Measurements from ENCODE around the gene NXNL1.
"Not testable (repeated sequence)": the region's sequence is repeated elsewhere in the genome, so short reads cannot be mapped to it uniquely, and the experiment has no call there.

NXNL1 gene, protein sequence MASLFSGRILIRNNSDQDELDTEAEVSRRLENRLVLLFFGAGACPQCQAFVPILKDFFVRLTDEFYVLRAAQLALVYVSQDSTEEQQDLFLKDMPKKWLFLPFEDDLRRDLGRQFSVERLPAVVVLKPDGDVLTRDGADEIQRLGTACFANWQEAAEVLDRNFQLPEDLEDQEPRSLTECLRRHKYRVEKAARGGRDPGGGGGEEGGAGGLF

DNA sequence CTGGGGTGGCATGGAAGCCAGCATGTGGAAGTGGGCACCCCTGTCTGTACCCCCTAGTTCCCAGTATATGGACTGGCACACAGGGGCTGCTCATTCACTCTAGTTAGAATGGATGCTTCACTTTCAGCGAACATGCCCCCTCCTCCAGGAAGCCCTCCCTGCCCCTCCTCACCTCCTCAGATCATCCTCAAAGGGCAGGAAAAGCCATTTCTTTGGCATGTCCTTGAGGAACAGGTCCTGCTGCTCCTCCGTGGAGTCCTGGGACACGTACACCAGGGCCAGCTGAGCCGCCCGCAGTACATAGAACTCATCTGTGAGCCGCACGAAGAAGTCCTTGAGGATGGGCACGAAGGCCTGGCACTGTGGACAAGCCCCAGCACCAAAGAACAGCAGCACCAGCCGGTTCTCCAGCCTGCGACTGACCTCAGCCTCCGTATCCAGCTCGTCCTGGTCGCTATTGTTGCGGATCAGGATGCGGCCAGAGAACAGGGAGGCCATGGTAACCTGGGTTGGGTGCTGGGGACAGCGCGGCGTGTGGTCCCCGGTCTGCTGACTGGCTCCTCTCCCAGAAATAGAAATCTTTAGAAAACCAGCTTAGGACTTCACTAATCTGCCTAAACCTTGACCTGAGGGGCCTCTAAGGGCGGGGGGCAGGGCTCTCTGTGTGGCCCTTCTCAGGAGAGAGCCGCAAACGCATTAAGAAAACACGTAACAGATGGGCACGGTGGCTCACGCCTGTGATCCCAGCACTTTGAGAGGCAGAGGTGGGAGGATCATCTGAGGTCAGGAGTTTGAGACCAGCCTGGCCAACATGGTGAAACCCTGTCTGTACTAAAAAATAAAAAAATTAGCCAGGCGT, at the start of gene NXNL1:
Gene NXNL1, minus strand, starts transcription at position 555 of the 859 bp plus-strand sequence. Its CDS starts 57 bp downstream, at position 498.
- no peak for DNase-seq

DNA sequence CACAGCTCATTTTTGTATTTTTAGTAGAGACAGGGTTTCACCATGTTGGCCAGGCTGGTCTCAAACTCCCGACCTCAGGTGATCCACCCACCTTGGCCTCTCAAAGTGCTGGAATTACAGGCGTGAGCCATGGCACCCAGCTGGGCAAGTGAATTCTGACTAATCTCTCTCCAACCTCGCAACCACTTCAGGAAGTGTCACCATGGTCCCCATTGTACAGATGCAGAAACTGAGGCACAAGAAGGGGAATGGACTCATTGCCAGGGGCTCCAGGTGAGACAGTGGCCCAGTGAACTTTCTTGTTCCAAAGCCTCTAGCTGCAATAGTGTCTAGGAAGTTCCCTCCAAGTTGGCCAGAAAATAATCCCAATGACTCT, 47.8 kb upstream of the NXNL1 start:
- DNase-seq: not testable (repeated sequence)

DNA sequence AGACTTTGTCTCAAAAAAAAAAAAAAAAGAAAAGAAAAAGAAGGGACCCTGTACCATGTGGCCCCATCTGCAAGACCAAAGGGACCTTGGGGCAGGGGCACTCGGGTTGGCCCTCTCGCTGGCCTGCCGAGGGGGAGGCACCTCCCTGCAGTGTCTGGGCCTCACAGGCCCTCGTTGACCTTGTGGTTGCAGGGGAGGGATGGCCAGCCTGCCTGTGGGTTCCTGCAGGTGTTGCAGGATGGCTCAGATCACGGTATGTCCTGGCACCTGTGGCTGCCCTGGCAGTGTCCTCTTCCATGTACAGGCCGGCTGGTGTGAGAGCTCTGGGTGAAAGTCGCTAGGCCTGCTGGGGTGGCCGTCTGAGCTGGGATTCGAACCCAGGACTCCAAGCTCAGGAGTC, 46.0 kb upstream of the NXNL1 start:
- no peak for DNase-seq

DNA sequence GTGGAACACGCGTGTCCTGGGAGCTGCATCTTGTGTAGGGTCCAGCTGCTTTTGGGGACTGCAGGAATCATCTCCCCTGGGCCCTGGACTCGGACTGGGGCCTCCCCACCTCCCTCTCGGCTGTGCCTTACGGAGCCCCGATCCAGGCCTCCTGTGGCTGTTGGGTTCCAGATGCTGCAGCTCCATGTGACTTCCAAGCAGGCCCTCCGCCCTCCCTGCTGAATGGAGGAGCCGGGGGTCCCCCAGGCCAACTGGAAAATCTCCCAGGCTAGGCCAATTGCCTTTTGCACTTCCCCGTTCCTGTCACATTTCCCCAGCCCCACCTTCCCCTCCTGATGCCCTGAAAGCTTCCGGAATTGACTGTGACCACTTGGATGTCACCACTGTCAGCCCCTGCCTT, 44.5 kb upstream of the NXNL1 start:
- no peak for DNase-seq

DNA sequence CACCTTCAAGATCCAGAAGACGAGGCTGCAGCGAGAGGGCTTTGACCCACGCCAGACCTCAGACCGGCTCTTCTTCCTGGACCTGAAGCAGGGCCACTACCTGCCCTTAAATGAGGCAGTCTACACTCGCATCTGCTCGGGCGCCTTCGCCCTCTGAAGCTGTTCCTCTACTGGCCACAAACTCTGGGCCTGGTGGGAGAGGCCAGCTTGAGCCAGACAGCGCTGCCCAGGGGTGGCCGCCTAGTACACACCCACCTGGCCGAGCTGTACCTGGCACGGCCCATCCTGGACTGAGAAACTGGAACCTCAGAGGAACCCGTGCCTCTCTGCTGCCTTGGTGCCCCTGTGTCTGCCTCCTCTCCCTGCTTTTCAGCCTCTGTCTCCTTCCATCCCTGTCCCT, 43.7 kb upstream of the NXNL1 start:
- DNase-seq: no peak

DNA sequence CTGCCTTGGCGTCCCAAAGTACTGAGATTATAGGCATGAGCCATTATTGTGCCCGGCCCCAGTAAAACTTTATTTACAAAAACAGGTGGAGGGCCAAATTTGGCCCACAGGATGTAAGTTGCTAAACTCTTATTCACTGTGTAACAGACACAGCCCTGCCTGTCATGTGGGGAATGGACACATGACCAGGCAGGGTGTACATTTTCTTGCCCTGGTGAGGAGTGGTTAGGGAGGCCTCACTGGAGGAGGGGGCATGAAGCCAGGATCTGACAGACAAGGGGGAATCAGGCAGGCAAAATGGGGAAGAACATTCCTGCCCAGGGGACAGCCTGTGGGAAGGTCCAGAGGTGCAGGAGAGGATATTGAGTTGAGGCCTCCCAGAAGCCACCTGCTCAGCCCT, 43.3 kb upstream of the NXNL1 start:
- DNase-seq: no peak

DNA sequence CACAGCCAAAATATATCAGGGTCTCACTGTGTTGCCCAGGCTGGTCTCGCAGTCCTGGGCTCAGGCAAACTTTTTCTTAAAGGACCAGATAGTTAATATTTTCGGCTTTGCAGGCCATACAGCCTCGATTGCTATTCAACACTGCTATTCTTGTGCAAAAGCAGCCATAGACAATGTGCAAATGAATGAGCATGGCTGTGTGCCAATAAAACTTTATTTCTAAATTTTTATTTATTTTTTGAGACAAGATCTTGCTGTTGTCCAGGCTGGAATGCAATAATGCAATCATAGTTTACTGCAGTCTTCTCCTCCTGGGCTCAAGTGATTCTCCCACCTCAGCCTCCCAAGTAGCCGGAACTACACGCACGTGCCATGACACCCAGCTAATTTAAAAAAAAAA, 42.5 kb upstream of the NXNL1 start:
- no peak for DNase-seq

DNA sequence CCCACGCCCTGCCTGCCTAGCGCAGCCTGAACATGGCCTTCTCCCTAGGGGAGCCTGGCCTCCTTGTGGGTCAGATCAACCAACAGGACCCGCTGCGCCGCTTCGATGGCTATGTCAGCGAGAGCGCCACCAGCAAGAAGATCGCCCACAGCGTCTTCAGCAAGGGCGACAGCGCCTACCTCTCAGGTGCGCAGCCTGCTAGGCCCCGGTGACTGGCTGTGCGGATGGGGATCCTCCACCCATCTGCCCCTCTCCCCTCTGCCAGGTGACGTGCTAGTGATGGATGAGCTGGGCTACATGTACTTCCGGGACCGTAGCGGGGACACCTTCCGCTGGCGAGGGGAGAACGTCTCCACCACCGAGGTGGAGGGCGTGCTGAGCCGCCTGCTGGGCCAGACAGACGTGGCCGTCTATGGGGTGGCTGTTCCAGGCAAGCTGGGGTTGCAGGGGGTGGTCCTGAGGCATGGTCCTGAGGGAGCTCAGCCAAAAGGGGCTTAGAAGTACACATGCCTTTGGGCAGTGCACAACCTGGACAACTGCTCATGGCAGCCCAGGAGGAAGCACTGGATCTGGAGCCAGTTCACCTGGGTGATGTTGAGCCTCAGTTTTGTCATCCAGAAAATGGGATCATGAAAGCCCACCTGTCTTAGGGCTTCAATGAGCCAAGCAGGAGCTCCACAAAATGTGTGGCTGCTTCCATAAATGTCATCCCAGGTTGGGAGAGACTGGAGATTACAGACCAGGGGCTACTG, 39.9 kb upstream of the NXNL1 start:
- DNase-seq: no peak

DNA sequence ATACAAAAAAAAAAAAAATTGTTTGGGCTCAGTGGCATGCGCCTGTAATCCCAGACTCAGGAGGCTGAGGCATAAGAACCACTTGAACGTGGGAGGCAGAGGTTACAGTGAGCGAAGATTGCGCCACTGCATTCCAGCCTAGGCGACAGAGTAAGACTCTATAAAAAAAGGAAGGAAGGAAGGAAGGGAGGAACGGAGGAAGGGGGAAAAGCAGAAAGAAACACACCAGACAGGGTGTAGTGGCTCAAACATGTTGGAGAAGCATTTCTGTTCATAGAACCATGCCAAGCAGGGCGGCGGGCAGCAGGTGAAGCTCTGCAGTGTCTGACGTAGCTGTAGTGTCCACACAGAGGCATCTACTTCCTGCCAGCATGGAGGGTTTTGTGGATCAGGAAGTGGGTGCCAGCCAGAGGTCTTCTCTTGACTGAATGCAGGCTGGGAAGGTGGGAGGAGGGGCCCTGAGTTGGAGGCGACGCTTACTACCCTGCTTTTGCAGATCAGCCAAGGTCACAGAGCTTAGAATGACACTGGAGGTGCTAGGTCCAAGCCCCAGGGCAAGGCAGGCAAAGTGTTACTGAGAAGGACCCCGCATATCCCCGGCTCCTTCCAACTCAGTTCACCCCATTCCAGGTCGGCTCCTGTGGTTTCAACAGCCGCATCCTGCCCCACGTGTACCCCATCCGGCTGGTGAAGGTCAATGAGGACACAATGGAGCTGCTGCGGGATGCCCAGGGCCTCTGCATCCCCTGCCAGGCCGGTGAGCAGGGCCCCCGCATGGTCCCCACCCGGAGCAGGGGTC, 39.1 kb upstream of the NXNL1 start:
- no peak for DNase-seq

DNA sequence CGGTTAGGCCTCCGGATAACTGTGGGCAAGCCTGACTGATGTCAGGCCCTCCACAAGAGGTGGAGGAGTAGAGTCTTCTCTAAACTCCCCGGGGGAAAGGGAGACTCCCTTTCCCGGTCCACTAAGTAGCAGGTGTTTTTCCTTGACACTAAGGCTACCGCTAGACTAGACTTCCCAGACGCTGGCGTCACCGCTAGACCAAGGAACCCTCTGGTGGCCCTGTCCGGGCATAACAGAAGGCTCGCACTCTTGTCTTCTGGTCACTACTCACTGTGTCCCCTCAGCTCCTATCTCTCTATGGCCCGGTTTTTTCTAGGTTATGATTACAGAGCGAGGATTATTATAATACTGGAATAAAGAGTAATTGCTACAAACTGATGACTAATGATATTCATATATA, 38.3 kb upstream of the NXNL1 start:
- not testable (repeated sequence) for DNase-seq

DNA sequence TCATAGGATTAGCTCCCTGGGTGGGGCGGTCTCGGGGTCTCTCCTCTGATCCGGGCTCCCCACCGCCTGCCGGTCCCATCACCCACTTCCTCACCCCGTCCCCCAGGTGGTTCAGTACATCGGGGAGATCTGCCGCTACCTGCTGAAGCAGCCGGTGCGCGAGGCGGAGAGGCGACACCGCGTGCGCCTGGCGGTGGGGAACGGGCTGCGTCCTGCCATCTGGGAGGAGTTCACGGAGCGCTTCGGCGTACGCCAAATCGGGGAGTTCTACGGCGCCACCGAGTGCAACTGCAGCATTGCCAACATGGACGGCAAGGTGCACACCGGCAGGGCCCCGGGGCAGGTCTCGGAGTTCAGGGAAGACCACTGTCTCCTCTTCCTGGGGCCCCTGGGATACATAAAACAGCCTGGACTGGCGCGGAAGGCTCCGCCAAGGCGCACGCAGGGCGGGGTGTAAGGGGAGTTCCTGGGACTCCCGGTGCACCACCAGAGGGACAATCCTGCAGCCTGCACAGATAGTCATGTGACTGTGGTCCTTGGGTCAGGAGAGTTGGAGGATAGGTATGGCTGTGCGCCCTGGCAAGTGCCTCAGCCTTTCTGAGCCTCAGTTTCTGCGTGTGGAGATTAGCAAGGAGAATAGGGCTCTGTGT, 36.5 kb upstream of the NXNL1 start:
- DNase-seq: no peak

DNA sequence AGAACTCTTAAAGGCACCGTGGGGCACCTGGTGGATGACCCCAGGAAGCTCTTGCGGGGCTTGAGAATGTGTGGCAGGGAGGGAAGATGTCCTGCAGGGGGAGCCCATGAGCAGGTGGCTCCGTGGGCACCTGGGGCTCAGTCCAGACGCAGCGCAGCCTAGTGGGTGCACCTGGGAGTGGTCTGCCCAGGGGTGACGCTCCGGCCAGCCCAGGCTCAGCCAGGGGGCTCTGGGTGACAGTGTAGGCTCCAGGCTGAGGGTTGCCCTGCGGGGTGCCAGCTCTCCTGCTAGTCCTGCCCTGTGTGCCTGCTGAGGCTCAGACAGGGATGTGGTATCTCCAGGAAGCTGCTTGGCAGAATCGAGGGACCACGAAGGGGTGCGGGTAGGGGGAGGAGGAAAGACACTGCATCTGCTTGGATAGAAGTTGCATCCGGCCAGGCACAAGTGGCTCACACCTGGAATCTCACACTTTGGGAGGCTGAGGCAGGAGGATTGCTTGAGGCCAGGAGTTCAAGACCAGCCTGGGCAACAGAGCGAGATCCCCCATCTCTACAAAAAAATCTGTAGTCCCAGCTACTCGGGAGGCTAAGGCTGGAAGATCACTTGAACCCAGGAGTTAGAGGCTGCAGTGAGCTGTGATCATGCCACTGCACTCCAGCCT, 35.7 kb upstream of the NXNL1 start:
- DNase-seq: peak; percentile 93

DNA sequence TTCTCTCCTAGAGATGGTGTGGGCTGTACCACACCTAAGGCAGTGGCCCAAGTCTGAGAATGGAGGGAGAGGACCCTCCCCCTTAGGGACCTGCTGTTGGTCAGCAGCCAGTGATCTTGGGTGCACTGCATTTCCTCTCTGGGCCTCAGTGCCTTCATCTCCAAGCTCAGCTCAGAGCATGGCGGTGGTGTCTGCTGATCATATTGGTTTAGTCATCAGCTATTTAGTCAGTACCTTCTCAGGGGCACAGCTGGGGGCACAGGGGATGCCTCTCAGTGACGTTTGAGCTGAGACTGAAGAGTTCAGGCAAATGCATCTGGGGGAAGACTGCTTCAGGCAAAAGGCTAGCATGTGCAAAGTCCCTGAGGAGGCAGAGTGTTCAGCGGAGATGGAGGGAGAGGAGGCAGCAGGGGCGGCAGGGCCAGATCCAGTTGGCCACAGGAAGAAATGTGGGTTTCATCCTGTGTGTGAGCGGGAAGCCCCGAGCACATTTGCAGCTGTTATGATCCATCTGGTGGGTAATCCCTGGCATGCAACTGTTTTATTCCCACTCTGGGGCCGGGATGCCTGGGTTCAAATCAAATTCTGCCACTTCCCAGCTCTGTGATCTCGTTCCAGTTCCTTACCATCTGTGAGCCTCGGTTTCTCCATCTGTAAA, 35.0 kb upstream of the NXNL1 start:
- no peak for DNase-seq

DNA sequence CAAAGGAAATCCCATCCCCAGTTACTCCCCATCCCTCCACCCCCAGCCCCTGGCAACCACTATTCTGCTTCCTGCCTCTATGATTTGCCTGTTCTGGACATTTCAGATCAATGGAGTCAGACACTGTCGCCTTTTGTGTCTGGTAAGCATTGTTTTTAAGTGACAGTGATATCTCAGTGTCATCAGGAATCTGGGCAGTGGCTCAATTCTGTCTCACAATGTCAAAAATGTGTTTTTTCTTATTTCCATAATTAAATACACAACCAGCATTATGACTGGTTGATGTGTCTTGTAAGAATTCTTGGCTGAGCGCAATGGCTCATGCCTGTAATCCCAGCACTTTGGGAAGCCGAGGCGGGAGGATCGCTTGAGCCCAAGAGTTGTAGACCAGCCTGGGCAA, 30.6 kb upstream of the NXNL1 start:
- no peak for DNase-seq

DNA sequence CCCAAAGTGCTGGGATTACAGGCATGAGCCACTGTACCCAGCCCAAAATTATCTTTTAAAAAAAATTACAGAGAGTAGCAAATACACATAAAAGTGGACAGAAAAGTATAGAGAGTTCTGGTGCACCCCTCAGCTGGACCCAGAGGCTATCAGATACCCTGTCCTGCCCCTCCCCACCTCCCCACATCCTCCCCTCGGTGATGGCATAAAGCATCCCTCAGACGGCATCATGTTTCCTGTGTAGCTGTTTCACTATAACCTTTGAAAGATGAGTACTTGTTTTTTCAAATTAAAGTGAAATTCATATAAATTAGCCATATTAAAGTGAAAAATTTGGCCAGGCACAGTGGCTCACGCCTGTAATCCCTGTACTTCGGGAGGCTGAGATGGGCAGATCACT, 29.7 kb upstream of the NXNL1 start:
- DNase-seq: no peak

DNA sequence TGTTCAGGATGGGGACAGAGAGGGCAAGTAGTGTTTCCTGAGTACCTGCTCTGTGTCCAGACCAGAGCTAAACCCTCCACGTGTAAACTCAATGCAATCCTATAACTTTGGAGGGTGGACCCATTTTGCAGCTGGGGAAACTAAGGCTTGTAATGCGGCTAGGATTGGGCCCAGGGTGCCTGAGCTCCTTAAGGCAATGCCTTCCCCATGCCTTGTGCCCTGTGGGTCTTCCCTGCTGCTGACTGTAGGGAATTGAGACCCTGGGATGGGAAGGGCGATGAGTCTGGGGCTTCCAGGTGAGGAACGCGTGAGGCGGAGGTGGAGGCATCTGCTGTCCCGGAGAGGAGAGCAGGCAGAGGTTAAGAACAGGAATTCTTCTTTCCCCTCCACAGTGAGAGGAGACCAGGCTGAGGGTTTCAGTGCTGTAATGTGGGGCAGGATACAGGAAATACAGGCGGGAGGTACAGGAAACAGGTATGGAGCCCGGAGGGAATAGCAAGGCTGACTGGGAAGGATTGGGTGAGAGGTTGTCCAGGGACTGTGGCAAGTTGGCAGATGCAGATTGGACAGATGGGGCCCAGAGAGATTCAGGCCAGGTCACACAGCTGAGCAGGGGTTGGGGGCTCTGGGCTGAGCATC, 28.8 kb upstream of the NXNL1 start:
- no peak for DNase-seq

DNA sequence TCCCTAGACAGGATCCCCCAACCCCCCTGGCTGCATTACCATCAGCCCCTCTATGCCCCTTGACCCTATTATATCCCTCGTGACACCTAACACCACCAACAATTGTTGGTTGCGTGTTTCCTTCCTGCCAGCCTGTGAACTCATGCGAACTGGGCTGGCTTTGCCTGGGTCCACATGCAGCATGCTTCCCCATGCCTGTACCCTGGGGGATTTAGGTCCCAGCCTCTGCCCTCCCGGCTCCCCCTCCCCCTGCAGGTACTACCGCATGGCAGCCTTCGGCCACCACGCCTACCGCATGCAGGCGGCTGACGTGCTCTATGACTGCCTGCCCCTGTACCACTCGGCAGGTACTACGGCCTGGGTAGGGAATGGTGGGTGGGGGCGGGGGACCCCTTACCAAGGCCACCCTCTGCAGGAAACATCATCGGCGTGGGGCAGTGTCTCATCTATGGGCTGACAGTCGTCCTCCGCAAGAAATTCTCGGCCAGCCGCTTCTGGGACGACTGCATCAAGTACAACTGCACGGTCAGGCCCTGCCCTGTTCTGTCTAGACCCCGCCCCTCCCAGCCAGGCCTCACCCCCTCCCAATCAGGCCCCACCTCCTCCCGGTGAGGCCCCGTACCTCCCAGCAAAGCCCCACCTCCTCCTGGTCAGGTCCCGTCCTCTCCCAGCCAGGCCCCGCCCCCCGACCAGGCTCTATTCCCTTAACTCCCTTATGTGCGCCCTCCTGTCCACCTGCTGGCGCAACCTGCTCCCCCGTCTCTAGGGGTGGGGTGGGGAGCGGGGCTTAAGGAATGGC, 28.1 kb upstream of the NXNL1 start:
- peak; percentile 92 for DNase-seq

DNA sequence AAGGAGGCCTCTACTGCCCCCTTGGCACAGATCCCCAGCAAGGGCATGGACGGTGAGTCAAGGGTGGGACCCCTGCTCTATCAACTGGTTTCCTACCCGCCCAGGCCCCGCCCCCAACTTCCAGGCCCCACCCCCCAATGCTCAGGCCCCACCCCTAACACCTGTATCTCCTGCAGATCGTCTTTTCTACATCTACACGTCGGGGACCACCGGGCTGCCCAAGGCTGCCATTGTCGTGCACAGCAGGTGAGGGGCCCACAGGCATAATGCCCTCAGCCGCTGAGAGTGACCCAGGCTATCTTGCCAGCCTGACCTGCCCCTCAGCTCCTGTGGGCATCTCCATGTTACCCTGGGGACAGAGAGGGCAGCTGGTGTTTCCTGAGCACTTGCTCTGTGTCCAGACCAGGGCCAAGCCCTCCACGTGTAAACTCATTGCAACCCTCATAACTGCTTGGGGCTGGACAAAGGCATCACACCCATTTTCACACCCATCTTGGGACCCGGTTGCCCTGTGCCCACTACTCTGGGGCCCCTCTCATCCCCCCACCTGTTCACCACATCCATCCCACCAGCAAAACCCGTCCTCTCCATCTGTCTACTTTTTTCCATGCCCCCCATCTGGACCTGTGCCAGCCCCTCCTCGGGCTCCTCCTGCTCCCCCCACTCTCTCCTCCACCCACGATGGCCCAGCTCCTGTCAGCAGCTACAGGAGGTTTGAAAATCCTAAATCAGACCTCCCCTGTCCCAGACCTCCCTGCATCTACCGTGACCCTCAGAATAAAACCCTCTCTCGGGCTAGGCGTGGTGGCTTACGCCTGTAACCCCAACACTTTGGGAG, 26.8 kb upstream of the NXNL1 start:
- no peak for DNase-seq
